SHP77 treated with DMSO at 0.1 percent for 48 hours (cell line): ENCODE measurements around the gene CLIC4.

Source experiments
- DNase-seq: peaks from one replicate; lab custom pipeline; 2025; lab: John Stamatoyannopoulos, UW

Gene CLIC4

DNA sequence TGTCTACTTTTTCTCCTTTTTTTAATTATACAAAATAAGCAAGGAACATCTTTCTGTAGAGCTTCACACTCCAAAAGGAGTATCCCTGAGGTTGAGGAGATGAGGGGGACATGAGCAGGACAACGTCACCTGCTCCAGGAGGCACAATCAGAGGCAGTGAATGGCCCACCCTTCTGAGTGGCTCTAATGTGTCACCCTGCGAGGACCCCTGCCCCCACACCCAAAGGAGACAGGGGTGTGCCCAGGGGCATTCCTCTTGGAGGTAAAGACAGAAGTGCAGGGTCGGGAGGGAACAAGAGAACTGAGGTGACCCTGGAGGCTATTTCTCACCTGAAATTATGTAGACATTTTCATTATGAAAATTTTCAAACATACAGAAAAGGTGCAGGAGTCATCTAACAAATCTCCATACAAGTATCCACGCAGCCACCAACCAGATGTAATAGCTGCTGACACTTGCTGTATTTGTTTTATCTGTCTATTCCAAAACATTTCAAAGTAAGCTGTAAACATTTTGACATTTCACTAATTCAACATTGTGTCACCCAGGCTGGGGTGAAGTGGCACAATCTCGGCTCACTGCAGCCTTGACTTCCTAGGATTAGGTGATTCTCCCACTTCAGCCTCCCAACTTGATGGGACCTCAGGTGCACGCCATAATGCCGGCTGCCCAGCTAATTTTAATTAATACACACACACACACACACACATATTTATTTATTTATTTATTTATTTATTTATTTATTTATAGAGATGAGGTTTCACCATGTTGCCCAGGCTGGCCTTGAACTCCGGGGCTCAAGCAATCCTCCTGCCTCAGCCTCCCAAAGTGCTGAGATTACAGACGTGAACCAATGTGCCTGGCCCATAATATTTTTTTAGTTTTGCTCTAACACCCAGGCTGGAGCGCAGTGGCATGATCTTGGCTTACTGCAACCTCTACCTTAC, 114.1 kb downstream of the CLIC4 start:
- DNase-seq = no peak

DNA sequence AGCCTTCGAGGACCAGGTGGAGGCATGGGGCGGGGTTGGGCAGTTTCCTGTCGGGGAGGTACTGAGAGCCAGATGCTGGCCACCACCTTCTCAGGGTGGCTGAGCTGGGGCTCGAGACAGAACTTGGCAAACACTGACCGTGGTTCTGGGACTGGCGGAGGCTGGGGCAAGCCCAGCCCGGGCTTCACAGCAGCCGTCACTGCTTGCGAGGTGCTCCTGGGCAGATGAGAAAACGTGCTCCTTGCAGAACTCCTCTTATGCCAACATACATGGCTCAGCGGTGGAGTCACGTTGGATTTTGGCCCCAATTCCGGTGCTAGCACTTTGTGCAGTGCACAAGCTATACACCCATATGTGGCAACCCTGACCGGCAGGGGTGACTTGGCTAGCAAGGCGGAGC, 115.6 kb downstream of the CLIC4 start:
- no peak for DNase-seq

DNA sequence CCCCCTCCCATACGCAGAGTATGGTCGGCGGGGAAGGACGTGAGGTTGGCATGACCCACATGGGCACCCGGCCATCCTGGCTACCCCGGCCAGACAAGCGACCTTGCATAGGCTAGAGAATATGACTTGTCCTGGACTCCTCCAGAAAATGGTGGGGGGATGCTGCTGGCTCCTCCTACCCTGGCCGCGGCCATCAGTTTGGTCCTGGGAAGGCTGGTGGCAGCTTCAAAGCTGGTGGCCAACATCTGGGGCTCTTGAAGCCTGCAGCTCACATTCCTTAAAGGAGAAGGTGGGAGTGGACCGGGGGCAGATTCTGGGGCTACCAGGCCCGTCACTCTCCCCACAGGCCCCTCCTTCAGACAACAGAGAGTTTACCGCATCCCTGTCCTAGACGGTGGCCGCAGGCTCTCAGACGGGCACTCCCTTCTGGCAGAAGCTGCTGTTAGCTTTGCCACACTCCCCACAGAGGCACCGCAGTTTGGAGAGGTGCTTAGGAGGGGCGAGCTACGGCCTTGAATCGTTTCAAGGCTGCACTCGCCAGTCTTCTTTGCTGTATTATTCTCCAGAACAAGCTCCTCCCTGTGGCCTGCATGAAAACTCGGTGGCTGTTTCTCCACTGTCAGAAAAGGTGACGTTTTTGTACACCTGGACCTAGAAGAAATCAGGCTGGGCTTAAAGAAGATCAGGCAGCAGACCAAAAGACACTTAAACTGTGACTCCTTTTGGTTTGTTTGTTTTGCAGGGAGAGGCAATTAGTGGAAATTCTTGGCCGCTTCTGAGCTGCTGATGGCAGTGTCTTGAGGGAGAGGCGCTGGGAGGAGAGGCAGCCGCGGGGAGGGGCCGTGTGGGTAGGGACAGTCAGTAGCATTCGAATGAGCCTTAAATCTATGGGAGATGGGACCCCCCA, 116.8 kb downstream of the CLIC4 start:
- DNase-seq = no peak

DNA sequence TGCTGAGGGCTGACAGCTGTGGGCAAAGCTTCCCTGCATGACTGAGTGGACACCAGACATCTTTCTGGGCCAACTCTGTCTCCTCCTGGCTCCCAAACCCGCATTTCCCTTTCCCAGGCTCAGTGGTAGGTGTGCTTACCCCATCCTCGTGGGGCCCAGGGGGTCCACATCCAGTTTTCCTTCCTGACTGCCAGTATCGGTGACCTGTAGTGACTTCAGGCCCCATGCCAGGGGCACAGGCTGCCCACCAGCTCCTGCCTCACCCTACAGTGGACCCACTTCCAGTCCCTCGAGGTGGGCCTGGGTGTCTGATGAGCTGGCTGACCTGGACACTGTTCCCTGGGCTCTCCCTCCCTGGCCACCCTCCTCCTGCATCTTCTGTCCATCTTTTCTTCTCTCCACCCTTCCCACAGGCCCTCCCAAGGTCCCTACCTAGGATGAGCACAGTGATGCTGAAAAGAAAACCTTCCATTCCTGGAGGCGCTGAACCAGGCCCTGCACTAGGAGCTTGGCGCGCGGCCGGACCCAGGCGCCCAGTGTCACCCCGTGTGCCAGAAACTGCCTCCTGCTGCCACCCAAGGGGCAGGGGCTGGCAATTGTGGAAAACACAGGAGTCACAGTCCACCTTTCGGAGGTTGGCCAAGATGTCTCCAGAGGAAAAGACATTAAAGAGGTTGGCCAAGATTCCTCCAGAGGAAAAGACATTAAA, 117.7 kb downstream of the CLIC4 start:
- DNase-seq = no peak

DNA sequence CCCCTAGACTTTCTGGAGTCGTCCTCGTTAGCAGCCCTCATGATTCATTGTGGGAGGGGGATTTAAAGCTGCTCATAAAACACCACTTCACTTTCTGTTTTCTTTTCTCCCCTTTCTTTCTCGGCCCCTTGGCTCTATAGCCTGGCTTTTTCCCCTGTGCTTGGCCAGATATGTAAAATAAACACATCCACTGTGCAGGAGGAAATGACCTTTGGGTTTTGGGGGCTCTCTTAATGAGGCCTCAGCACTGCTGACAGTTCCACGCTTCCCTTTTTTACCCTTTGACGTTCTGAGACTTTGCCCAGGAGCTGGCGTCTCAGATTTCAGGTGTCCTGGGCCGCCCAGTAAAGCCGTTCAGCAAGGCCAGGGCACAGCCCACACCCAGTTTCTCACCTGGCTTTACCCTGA, 119.1 kb downstream of the CLIC4 start:
- DNase-seq = no peak

DNA sequence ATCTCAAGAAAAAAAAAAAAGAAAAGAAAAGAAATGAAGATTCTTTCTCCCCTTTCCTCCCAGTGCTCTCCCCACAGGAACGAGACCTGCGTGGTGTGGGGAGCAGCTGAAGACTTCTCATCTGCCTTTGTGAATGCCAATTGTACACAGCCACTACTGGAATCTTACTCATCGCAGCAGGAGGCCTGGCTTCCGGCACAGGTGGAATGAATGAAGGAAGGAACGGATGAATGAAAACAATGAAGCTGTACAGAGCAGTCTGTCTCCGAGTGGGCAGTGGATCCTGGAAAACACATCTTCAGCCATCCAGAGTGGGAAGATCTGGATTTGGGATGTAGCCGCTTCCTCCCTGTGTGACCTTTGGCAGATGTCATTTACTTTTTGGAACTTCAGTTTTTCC, 119.9 kb downstream of the CLIC4 start:
- no peak for DNase-seq

DNA sequence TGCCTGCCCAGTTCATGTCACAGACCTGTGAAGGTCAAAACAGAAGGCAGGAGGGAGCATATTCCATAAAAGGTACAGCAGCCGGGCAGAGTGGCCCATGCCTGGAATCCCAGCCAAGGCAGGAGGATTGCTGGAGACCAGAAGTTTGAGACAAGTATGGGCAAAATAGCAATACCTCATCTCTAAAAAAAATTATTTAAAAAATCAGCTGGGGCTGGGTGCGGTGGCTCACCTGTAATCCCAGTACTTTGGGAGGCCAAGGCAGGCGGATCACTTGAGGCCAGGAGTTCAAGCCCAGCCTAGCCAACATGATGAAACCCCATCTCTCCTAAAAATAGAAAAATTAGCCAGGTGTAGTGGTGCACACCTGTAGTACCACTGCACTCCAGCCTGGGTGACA, 120.3 kb downstream of the CLIC4 start:
- no peak for DNase-seq

DNA sequence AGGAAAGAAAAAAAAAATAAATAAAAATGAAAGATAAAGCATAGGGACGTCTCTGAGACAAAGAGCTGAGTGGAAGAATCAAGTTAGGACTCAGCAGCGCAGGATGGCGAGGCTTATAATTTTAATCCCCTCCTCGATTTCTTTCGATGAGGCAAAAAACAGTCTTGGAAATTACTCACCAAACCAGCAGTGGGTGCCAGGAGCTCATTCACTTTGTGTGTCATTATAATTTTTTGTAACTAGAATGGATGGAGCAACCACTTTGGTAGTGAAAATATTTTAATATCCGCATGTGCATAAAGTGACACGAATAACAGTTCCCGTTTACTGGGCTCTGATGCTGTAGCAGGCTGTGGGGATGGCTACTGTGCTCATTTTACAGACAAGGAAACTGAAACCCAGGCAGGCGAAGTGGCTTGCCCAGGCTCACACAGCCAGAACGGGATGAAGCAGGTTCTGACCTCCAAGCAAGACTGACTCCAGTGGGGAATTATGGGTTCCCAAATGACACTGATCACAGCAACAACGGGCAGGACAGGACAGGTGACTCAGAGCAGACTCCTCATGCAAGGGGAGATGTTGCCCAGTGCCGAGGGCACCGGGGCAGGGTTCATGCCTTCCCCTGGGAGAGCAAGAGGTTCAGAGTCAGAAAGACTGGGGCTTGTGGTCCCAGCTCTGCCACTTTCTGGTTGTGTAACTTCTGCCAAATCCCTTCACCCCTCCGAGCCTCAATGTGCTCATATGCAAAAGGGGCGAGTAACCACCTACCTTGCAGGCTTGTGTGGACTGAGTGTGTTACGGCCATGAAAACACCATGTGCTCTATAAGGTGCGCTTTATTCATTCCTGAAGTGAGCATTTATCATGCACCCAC, 121.2 kb downstream of the CLIC4 start:
- DNase-seq = no peak

DNA sequence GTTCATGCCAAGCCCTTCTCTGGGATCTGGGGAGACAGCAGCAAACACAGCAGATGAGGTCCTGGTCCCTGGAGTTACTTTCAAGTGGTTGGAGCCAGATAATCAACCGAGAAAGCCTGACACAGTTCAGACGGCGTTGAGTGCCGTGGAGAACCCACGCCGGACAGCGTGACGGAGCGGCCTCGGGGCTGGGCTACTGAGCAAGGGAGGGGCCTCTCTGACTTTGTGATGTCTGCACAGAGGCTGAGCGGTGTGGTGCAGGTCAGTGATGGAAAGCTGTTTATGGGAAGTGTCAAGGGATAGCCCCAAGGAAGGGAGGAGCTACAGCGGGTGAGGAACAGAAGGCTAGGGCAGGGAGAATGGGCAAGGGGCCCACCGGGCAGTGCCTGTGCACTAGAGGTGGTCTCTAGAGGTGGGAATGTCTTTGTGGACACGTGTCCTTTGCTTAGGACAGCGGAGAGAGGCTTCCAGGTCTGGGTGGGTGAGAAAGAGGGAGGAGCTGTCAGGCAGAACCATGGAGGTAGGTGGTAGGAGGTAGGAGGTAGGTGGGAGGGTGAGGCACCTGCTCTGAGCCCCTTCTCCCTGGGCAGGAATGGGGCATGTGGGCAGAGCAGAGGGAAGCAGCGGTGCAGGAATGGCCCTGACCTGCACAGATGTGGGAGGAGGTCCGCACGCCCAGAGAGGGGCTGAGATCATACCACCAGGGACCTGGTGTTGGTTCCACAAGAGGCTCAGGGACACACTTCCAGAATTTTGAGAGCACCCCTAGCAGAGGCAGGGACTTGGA, 122.0 kb downstream of the CLIC4 start:
- DNase-seq = no peak

DNA sequence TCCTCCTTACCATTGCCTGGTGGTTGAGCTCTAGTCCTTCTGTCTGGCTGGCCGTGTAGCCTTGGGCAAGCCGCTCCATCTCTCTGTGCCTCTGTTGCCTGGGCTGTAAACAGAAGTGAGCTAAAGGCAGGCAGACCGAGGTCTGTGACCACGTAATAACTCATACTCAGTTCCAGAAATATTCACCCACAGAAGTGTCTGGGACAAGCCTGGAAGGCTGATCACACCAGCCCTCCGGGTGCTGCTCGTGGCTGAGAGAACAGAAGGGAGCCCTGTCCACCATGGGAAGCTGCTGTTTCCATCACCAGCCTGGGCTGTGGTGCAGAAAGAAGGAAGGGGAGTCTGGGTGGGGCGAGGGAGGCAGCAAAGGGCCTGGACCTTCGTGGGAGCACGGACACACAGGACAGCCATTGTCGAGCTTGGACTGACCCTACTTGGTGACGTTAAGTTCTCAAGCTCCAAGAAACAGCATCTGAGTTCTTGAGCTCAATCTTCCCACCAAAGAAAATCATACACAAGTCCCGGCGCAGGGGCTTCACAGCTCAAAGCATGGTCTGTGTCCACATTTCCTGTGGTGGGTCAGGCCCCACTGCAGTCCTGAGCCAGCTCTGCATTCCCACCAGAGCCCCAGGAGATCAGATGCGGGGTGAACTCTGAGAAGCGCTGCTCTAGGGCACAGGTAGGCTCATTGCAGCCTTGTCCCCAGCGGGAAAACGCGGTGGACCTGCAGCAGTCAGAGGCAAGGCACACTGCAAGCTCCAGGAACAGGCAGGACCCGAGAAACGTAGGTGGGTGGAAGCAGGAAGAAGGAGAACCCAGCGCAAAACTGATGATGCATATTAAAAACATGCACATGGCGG, 123.0 kb downstream of the CLIC4 start:
- DNase-seq = no peak

DNA sequence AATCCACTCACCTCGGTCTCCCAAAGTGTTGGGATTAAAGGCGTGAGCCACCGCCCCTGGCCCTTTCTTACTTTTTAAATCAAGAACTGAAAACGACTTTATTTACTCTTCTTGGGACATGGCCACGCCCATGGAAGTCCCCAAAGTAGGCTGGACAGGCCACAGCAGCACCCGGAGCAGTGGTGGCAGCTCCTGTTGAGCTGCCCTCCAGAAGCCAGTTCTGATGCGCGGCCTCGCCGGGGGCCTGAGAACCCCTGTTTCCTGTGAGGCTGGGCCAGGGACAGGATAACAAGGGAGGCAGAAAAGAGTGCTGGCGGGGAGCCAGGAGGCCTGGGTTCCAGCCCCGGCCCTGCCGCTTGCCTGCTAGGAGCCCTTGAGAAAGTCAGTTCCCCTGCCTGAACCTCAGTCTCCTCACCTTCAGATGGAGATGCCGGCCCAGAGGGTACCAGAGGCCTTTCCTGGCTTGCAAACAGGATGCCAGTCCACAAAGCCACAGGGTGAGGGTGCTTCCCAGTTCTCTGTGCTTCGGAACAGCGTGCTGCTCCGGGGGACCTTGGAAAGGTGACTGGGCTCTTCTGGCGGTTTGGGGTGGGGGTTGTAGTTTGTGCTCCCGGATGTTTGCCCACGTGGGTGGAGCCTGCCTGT, 125.4 kb downstream of the CLIC4 start:
- no peak for DNase-seq

DNA sequence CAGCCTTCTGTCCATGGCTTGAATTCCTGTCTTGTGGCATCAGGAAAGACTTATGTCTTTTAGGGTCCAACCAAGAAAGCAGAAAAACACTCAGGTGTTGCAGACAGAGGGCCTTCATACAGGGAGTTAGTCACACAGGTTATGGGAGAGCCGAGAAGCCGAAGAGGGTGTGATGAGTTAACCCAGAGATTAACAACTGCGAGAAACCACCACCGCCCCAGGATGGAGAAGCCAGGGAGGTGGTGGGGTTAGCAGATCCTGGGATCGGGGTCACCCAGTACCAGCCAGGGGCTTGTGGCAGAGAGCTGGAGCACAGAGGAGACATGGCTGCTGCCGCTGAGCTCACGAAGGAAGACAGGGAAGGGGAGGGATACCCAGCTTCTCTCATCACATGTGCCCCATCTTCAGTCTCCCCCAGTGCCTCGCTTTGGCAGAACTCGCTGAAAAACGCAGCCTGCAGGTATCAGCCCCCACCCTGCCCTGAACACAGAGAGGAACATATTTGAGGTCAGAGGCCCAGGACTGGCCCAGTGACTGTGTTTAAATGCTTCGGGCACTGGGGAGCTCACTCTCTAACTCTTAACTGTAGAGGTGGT, 126.2 kb downstream of the CLIC4 start:
- DNase-seq = no peak

DNA sequence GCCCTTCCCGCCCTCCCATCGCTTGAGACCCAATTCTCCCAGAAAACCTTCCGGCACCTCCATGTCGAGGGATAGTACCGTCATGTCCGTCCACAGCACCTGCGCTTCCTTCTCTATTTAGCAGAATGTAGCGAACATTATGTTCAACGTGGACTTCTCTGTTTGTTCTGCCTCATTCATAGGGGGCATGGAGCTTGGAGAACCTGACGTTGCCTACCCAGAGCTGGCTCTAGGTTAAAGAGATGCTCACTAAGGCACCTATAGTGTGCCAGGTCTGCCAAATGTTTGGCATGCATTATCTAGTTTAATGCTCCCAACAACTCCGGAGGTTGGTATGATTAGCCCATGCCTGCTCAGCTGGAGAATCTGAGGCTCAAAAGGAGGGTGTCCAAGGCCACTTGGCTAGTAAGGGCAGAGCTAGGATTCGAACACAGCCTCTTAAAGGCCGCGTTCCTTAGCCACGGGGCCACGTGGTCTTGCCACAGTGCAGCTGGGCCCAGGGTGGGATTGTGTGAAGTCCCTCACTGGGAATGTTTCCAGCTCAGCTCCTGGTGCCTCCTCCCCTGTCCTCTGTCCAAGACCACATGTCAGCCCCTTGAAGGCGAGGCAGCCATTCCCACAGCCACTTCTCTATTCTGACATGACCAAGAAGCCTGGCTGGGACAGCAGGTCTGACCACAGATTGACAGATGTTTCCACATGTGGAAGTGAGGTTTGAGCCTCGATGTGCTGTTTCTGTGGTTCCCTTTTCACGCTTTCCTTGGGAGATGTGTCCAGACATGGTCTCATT, 127.0 kb downstream of the CLIC4 start:
- DNase-seq = no peak

DNA sequence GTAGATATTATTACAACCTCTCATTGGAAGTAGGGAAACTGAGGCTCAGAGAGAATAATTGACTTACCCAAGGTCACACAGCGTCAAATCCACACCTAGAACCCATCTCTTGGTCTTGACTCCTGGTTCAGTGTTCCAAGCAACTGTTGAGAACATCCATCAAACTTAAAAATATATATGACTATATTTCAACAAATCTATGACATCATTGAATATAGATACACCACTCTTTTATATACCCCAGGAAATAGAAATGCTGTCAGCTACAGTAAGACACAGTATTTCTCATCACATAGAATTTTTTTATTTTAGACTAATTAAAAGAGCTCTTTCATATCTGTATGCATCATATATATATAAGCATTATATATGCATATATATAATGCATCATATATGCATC, 127.9 kb downstream of the CLIC4 start:
- no peak for DNase-seq

DNA sequence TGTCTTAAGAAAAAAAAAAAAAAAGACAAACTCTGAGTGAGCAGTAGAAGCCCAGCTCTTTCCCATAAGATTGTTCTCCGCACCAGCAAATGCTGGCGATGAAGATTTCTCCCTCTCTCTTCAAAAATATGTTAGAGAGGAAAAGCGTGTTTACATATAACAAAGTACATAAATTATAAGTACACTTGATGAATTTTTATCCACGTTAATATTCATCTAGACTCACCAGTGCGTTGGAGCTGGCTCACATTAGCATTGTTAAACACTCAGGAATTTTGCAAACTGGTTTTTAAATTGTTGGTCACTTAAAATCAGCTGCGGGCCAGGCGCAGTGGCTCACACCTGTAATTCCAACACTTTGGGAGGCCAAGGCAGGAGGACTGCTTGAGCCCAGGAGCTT, 128.8 kb downstream of the CLIC4 start:
- DNase-seq = no peak

DNA sequence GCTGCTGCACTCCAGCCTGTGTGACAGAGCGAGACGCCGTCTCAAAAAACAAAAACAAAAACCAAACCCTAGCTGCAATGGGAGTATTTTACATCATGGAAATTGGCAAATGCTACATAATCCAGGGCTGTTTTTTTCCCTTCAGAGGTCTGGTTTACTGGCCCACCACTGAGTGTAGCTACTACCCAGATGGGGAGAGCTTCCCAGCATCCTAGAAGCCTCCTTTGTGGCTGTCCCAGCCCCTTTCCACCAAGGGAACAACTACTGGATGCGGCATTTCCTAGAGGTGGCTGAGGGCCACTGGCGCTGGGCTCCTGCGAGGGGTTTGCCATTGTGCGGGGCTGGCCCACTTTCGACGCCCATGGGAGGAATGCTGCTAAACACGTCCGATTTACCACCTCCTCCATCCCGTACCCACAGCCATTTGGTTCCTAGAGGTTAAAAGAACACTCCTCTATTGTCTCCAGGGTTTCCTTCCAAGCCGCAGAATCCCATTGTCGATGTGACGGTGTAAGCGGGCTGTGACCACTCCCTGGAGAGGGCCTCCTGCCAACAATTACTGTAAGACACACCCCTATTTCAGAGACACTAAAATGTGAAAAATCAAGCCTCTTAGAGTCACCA, 129.5 kb downstream of the CLIC4 start:
- DNase-seq = no peak

DNA sequence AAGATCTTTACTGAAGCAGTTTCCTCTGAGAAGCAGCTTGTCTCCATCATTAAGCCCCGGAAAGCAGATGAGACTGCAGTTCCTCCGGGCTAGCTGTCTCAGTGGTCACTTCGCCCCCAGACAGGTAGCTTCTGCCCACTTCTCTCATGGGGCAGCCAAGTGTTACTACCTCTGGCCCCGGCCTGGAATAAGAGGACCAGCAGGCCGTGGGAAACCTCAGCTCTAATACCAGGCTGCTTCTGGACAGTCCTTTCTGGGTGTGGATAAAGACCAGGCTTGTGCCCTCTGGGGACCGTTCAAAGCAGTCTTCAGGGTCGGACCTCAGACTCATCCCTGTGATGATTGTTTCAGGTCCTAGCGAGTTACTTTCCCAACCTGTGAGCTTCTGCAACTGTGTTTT, 130.0 kb downstream of the CLIC4 start:
- DNase-seq = no peak
